SK-N-SH (cell line): Measurements from ENCODE around the gene NUDT13.

Experiments used
- ELF1 ChIP-seq: IDR thresholded peaks from 2 replicates; pipeline ENCODE4 v1.4.0; 2012
- EP300 ChIP-seq, 2 experiments: IDR thresholded peaks; 2 replicates each; pipeline versions ENCODE4 v1.4.0 to v1.6.1; 2012; ENCODE audit warnings: borderline replicate concordance in 1 of 2, low read depth in 1 of 2, low read length in 1 of 2
- FOXM1 ChIP-seq: IDR thresholded peaks from 2 replicates; pipeline ENCODE4 v1.4.0; 2012; ENCODE audit warnings: low read depth, mild to moderate bottlenecking
- GATA2 ChIP-seq: sonication (generic); formaldehyde crosslinking; IDR thresholded peaks from 2 replicates; pipeline ENCODE4 v1.5.0; 2020; ENCODE audit warnings: mild to moderate bottlenecking, missing genetic modification reagents
- NRF1 ChIP-seq: IDR thresholded peaks from 2 replicates; pipeline ENCODE4 v1.6.1; 2012; ENCODE audit warnings: low read depth, mild to moderate bottlenecking, low read length
- SMC3 ChIP-seq: IDR thresholded peaks from 2 replicates; pipeline ENCODE4 v1.6.1; 2012; ENCODE audit warnings: low read depth, low read length, improper control_type of control experiment
- TEAD4 ChIP-seq: IDR thresholded peaks from 2 replicates; pipeline ENCODE4 v1.4.0; 2012; ENCODE audit warnings: mild to moderate bottlenecking, borderline replicate concordance; ENCODE audit not compliant: insufficient read depth
- TF ChIP-seq, protein P1 (sequence below): fragments of 200-600 bp; sonication (generic); IDR thresholded peaks from 2 replicates; pipeline ENCODE4 v1.6.1; 2017; ENCODE audit warnings: antibody characterized with exemption, mild to moderate bottlenecking, moderate library complexity
- TF ChIP-seq, protein P2 (sequence below): IDR thresholded peaks from 2 replicates; pipeline ENCODE4 v1.6.1; 2012; ENCODE audit warnings: mild to moderate bottlenecking, low read depth, low read length, moderate library complexity
- TF ChIP-seq, protein P3 (sequence below): IDR thresholded peaks from 2 replicates; pipeline ENCODE4 v1.4.0; 2012; ENCODE audit warnings: low read depth, borderline replicate concordance

DNA sequence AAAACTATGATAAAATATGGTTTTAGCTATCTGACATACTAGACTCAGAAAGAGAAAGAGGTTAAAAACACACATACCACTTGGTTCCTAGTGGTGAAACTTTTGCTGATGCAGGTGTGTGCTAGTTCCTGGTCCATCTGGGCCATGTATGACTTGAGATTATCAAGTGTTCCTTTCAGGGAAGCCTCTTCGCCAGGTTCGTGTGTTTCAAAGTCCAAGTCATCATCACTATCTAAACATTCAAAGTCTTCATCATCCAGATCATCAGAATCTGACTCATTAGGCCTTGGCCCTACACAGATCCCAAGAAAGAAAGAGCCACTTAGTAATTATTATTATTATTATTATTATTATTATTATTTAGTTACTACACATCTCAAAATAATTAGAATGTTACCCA lies 26.4 kb downstream of the NUDT13 start:
- no peak for TF ChIP-seq EP300 (IDR thresholded peaks at IDR 0.05; ENCODE audit: borderline replicate concordance in 1 of 2, low read depth in 1 of 2, low read length in 1 of 2)
- TF ChIP-seq, protein P1, sequence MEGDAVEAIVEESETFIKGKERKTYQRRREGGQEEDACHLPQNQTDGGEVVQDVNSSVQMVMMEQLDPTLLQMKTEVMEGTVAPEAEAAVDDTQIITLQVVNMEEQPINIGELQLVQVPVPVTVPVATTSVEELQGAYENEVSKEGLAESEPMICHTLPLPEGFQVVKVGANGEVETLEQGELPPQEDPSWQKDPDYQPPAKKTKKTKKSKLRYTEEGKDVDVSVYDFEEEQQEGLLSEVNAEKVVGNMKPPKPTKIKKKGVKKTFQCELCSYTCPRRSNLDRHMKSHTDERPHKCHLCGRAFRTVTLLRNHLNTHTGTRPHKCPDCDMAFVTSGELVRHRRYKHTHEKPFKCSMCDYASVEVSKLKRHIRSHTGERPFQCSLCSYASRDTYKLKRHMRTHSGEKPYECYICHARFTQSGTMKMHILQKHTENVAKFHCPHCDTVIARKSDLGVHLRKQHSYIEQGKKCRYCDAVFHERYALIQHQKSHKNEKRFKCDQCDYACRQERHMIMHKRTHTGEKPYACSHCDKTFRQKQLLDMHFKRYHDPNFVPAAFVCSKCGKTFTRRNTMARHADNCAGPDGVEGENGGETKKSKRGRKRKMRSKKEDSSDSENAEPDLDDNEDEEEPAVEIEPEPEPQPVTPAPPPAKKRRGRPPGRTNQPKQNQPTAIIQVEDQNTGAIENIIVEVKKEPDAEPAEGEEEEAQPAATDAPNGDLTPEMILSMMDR = no peak
- no peak for TF ChIP-seq TEAD4
- TF ChIP-seq FOXM1 = no peak
- TF ChIP-seq, protein P2, sequence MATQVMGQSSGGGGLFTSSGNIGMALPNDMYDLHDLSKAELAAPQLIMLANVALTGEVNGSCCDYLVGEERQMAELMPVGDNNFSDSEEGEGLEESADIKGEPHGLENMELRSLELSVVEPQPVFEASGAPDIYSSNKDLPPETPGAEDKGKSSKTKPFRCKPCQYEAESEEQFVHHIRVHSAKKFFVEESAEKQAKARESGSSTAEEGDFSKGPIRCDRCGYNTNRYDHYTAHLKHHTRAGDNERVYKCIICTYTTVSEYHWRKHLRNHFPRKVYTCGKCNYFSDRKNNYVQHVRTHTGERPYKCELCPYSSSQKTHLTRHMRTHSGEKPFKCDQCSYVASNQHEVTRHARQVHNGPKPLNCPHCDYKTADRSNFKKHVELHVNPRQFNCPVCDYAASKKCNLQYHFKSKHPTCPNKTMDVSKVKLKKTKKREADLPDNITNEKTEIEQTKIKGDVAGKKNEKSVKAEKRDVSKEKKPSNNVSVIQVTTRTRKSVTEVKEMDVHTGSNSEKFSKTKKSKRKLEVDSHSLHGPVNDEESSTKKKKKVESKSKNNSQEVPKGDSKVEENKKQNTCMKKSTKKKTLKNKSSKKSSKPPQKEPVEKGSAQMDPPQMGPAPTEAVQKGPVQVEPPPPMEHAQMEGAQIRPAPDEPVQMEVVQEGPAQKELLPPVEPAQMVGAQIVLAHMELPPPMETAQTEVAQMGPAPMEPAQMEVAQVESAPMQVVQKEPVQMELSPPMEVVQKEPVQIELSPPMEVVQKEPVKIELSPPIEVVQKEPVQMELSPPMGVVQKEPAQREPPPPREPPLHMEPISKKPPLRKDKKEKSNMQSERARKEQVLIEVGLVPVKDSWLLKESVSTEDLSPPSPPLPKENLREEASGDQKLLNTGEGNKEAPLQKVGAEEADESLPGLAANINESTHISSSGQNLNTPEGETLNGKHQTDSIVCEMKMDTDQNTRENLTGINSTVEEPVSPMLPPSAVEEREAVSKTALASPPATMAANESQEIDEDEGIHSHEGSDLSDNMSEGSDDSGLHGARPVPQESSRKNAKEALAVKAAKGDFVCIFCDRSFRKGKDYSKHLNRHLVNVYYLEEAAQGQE = no peak
- TF ChIP-seq, protein P3, sequence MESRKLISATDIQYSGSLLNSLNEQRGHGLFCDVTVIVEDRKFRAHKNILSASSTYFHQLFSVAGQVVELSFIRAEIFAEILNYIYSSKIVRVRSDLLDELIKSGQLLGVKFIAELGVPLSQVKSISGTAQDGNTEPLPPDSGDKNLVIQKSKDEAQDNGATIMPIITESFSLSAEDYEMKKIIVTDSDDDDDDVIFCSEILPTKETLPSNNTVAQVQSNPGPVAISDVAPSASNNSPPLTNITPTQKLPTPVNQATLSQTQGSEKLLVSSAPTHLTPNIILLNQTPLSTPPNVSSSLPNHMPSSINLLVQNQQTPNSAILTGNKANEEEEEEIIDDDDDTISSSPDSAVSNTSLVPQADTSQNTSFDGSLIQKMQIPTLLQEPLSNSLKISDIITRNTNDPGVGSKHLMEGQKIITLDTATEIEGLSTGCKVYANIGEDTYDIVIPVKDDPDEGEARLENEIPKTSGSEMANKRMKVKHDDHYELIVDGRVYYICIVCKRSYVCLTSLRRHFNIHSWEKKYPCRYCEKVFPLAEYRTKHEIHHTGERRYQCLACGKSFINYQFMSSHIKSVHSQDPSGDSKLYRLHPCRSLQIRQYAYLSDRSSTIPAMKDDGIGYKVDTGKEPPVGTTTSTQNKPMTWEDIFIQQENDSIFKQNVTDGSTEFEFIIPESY = no peak
- TF ChIP-seq ELF1 = no peak
- TF ChIP-seq SMC3 = no peak
- TF ChIP-seq GATA2 = no peak
- no peak for TF ChIP-seq NRF1
